ENCODE measurements around the gene OGA.

OGA gene

DNA sequence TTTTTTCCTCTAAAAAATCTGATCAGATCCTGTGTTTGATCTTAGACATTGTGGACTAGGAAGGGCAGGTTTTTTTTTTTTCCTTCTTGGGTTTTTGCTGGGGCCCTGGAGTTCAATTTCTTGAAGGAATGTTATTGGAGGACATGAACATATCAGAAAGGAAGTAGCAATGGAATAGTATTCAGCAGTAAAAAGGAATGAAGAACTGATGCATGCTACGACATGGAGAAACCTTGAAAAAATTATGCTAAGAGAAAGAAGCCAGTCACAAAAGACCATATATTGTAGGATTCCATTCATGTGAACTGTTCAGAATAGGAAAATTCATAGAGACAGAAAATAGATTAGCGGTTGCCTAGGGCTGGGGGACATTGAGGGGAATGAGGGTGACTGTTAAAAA is 76.3 kb downstream of the OGA start:
- Mint-ChIP-seq H3K4me1 (no peaks in the 10 kb centered on the region), H3K27me3 (peaks cover 39% of the 10 kb centered on the region), H3K9me3 (no peaks in the 10 kb centered on the region), H3K4me3 (no peak overlapping the region), H3K27ac (no peak overlapping the region)
- ATAC-seq = no peak
- no peak for DNase-seq

DNA sequence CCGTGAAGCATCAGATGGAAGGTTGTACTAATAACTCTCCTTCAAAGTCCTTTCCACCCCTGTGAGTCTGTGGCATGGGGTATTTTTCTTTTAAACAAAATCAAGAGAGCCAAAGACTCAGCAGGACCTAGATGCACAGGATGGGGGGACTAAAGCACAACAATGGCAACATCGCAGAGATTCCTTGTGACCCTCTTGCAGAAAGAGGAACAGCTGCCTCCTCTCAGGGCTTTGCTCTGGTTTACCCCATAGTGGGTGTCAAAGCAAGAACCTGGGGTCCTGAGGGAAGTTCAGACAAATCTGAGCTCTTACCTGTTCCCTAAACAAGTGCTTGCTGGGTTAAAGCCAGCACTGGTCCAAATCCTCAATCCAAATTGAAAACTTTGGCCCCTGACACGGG is 81.6 kb downstream of the OGA start:
- peaks cover 51% of the 10 kb centered on the region for H3K27me3 Mint-ChIP-seq
- no peak overlapping the region for H3K4me3 Mint-ChIP-seq
- H3K9me3 Mint-ChIP-seq = no peaks in the 10 kb centered on the region
- no peak overlapping the region for H3K27ac Mint-ChIP-seq
- H3K4me1 Mint-ChIP-seq = no peaks in the 10 kb centered on the region
- no peak for ATAC-seq
- DNase-seq = no peak

Data from stimulated activated naive CD8-positive, alpha-beta T cell treated with anti-CD3 and anti-CD28 coated beads, Interleukin-15, amount 100 ng/mL, for 72 hours (primary cell).